Measurements from ENCODE around the gene HAS3.

HAS3 gene

DNA sequence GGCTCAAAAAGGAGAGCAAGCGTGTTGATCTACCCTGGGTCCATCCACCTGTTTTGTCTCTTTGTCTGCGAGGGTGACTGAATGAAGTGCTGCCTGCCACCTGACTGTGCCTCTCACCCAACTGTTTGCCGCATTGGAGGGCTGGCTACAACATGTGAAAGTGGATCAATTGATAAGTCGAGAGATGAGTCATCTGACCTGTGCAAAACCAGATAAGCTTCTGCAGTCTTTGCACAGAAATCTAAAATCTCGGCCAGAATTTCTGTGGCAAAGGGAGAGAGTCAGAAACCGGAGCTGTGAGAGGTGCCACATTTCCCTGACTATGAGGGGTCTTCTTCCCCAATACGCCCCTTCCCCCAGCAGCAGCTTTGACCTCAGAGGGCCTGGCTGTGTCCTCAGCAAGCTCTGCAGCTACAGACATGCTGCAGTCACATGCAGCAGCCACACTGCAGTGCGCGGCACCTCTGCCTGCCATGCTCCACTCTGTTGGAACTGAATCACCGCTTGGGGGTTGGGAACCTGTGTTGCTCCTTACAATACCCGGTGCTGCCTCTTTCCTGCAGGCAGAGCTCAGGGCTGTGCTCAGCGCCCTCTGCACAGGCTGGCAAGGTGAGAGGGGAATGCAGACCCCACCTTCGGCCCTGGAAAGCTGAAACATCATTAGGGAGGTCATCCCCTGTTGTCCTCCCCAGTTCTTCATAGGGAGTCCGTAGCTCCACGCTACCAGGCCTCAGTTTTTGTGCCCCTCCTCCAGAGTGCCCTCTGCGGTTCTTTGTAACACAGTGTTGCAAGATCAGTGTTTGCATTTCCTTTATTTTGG is 16.2 kb upstream of the HAS3 start:
- peak; percentile 21 for FAIRE-seq
- no peak for DNase-seq (ENCODE audit: insufficient read length, low spot score)

DNA sequence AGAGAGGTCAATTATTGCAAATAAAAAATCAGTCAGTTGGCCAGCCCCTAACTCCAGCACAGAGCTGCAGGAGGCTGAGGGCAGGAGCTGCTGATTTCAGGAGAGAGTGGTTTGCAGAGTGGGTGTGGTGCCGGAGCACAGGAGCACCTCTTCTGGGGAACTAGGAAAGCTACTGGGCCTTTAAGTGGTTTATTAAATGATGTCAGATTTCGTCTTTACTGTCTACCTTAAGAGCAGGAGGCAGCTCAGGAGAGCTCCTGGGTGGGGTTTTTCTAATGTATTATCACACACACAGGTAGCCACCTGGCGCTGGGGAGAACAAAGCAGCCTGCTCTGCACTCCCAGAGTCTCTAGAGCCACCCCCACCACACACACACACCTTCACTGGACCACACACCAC is 11.5 kb upstream of the HAS3 start:
- no peak for FAIRE-seq

GRCh38 chr16:69094501-69094900 is 11.0 kb upstream of the HAS3 start:
- no peak for FAIRE-seq

More for the DNA sequence above, 11.5 kb upstream of the HAS3 start:
- no peak for DNase-seq (ENCODE audit: insufficient read length, low spot score)

GRCh38 chr16:69095193-69095592 is 10.3 kb upstream of the HAS3 start:
- no peak for DNase-seq (ENCODE audit: insufficient read length, low spot score)
- no peak for FAIRE-seq

More at GRCh38 chr16:69094501-69094900, 11.0 kb upstream of the HAS3 start:
- DNase-seq (ENCODE audit: insufficient read length, low spot score), result no peak

GRCh38 chr16:69100071-69100691 is 5.3 kb upstream of the HAS3 start:
- DNase-seq (ENCODE audit: insufficient read length, low spot score) (no peak), FAIRE-seq (no peak)

DNA sequence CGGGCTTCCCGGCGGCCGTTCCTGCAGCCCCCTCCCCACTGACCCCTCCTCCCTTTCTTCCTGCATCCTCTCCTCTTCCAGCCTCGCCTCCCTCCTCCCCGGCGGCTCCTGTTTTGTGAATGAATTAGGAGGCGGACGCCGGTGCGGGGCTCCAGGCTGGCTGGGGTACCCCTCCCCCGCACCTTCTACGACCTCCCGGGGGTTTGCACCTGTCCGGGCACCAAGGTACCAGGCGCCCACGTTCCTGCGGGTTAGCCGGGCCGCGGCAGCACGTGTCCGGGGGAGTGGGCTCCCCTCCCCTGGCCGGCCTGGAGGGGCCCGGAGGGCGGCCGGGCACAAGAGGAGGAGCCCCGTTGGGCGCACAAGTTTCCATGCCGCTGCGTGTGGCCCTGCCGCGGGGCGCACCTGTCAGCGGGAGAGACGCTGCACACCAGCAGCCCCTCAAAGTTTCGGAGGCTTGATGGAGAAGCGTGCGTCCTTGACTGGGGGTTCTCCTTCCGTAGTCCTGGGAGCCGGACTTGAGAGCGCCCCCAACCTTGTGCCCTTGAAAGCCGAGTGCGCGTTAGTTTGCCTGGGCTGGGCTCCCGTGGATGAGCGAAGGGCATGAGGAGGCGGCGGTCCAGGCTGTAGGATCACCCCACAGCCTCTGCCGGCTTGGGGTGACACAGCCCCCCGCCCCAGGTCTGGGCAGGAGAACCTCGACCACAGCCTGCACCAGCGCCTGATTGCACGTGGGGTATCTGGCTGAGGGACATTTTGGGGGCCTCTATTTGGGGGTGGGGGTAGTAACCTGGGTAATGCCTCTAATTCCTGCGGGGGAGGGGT is 1.2 kb downstream of the HAS3 start:
- FAIRE-seq (no peak), DNase-seq (ENCODE audit: insufficient read length, low spot score) (peak; percentile 48)

GRCh38 chr16:69107316-69107962 is 2.0 kb downstream of the HAS3 start:
- FAIRE-seq (no peak), DNase-seq (ENCODE audit: insufficient read length, low spot score) (no peak)

DNA sequence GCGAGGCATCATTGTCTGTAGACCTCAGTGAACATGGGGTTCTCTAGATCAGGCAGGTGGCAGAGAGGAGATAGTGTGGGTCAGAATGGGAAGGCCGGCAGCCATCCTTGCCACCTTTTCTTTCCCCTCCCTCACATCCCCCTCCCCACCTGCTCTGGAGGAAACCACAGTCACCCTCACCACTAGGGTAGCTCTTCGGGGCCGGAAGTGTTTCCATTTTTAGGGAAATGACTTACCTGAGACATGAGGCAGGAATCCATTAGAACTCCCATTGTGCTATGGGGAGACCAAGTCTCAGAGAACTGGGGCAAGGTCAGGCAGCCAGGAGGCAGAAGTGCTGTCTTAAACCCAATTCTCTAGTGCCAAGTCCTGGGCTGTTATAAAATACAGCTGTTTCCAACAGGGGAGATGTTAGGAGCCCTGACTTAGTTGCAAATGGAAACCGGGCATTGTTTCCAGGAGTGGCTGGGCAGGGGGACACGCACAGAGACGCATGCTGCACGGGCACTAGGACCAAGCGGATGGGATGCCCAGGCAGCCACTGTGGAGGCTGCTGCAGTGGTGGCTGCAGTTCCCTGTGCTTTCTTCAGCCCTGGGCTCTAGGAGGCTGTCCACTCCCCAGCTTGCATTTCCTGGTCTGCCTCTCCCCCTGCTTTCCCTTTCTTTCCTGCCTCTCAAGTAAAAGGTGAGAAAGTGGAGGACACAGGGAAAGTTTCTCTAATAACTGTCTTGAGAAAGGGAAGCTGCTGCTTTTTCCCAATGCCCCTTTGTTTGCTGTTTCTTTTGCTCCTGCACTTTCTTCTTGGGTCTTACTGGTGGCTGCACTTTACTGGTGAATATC is 2.8 kb downstream of the HAS3 start:
- DNase-seq (ENCODE audit: insufficient read length, low spot score) (no peak), FAIRE-seq (no peak)

DNA sequence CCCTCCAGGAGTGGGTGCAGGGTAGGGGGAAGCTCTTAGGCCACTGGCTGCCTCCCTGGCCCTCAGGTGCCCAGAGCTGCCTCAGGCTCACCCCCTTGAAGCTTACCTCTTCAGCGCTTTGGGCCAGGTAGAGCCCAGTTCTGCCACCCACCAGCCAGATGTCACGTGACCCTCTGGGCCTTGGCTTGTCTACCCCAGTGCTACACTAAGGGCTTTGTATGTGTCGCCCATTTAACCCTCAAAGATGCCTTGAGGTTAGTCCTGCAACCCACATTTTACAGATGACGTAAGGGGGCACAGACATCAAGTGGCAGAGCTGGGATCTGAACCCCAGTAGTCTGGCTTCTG is 3.4 kb downstream of the HAS3 start:
- no peak for FAIRE-seq
- no peak for DNase-seq (ENCODE audit: insufficient read length, low spot score)

- FAIRE-seq (no peak), DNase-seq (ENCODE audit: insufficient read length, low spot score) (no peak)
Observed at GRCh38 chr16:69109486-69110270, 4.2 kb downstream of the HAS3 start.

GRCh38 chr16:69110406-69110805 is 5.0 kb downstream of the HAS3 start:
- FAIRE-seq (no peak), DNase-seq (ENCODE audit: insufficient read length, low spot score) (no peak)

DNA sequence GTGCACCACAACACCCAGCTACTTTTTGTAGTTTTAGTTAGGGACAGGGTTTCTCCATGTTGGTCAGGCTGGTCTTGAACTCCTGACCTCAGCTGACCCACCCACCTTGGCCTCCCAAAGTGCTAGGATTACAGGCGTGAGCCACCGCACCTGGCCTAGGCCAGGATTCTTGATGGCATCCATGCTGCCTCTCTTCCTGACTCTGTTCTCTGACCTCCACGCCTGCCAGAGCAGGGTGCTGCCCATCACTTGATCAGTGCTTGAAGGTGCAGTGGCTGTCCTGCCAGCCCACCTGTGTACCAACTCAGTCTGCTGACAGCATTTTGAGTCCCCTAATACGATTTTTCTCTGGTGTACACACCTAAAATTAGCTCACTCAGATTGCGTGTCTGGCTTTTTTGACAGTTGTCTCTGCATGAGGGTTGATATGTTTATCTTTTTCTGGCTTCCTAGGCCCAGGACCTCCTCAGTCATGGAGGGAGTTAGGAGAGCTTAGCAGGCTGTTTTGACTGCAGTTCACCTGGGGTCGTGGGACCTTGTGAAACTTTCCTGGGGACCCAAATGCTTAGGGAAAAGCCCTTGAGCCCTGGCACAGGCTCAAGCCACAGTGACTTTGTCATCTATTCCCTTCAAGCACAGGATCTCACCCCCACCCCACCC is 5.9 kb downstream of the HAS3 start:
- DNase-seq (ENCODE audit: insufficient read length, low spot score) (no peak), FAIRE-seq (no peak)

GRCh38 chr16:69111876-69112230 is 6.4 kb downstream of the HAS3 start:
- no peak for FAIRE-seq
- DNase-seq (ENCODE audit: insufficient read length, low spot score), result no peak

GRCh38 chr16:69112285-69113129 is 7.1 kb downstream of the HAS3 start:
- peak; percentile 87 for DNase-seq (ENCODE audit: insufficient read length, low spot score)
- peak; percentile 8 for FAIRE-seq

DNA sequence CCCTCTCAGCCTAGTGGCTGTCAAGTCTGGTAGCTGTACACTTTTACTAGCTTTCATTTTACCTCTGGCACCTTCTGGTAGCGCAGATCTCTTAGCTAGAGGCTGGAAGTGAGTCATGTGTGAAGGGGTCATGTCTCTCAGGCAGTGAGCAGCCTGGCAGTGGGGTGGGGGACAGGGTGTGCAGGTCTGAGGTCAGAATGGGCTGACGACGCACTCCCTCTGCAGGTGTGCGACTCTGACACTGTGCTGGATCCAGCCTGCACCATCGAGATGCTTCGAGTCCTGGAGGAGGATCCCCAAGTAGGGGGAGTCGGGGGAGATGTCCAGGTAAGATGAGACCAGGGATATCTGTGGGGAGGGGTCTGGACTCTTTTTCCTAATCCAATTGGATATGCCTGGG is 7.8 kb downstream of the HAS3 start:
- DNase-seq (ENCODE audit: insufficient read length, low spot score), result no peak
- no peak for FAIRE-seq

DNA sequence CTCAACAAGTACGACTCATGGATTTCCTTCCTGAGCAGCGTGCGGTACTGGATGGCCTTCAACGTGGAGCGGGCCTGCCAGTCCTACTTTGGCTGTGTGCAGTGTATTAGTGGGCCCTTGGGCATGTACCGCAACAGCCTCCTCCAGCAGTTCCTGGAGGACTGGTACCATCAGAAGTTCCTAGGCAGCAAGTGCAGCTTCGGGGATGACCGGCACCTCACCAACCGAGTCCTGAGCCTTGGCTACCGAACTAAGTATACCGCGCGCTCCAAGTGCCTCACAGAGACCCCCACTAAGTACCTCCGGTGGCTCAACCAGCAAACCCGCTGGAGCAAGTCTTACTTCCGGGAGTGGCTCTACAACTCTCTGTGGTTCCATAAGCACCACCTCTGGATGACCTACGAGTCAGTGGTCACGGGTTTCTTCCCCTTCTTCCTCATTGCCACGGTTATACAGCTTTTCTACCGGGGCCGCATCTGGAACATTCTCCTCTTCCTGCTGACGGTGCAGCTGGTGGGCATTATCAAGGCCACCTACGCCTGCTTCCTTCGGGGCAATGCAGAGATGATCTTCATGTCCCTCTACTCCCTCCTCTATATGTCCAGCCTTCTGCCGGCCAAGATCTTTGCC is 9.0 kb downstream of the HAS3 start:
- no peak for DNase-seq (ENCODE audit: insufficient read length, low spot score)

GRCh38 chr16:69114976-69115355 is 9.5 kb downstream of the HAS3 start:
- FAIRE-seq (no peak), DNase-seq (ENCODE audit: insufficient read length, low spot score) (no peak)

More for the DNA sequence above, 9.0 kb downstream of the HAS3 start:
- no peak for FAIRE-seq

- DNase-seq (ENCODE audit: insufficient read length, low spot score) (no peak), FAIRE-seq (no peak)
Observed at GRCh38 chr16:69115361-69115760, 9.9 kb downstream of the HAS3 start.
